SK-N-SH (cell line): ENCODE data around the gene GOLPH3L. TPM values are rescaled to one million over a fixed set of nuclear protein-coding genes. Genes with fewer than 3 reads are reported as not detected.

Source experiments
- CTCF ChIA-PET: fragments of 300-600, 350-600 bp; formaldehyde crosslinking; extraction: SDS; loops from one replicate; lab custom pipeline; 2021; lab: Yijun Ruan, JAX
- POLR2A ChIA-PET: fragments of 350-600 bp; sonication (Branson Sonifier 250); formaldehyde crosslinking; extraction: SDS; loops from one replicate; lab custom pipeline; 2020; ENCODE audit warnings: antibody characterized with exemption, inconsistent platforms; lab: Yijun Ruan, JAX
- DNase-seq: peaks from one replicate; pipeline ENCODE4 v3.0.0; 2012
- H2AFZ ChIP-seq: fragments of 200-600 bp; sonication (generic); 2 replicates; pipeline ENCODE4 v1.8.1; 2016; ENCODE audit warnings: antibody characterized with exemption, mild to moderate bottlenecking, low read depth
- H3F3A ChIP-seq: fragments of 200-600 bp; sonication (generic); replicated peaks from 2 replicates; pipeline ENCODE3; 2016; ENCODE audit warnings: antibody characterized with exemption, mild to moderate bottlenecking; ENCODE audit not compliant: insufficient read depth
- H3K27ac ChIP-seq, 2 experiments: fragments of 200-500 bp in 1 of 2; fragments of 200-600 bp in 1 of 2; sonication (Bioruptor generic) in 1 of 2; sonication (generic), shearing (Covaris generic) in 1 of 2; 2 replicates each; pipeline versions ENCODE4 v1.5.1 to v1.6.1; 2014 to 2016; ENCODE audit warnings: low read depth in 2 of 2, inconsistent platforms in 1 of 2, low read length in 1 of 2, mild to moderate bottlenecking in 1 of 2, mixed read lengths in 1 of 2
- H3K27me3 ChIP-seq: fragments of 200-600 bp; sonication (generic), shearing (Covaris generic); 2 replicates; pipeline ENCODE4 v1.6.1; 2016; ENCODE audit warnings: mixed run types; ENCODE audit not compliant: insufficient read depth
- H3K36me3 ChIP-seq, 2 experiments: fragments of 200-500 bp in 1 of 2; fragments of 200-600 bp in 1 of 2; sonication (Bioruptor generic) in 1 of 2; sonication (generic) in 1 of 2; replicated peaks in 1 of 2; 2 replicates each; pipeline versions ENCODE3 to v1.5.1; 2014 to 2016; ENCODE audit warnings: low read length in 1 of 2, mild to moderate bottlenecking in 1 of 2; ENCODE audit not compliant: insufficient read depth in 2 of 2, control insufficient read depth in 1 of 2
- H3K4me1 ChIP-seq, 2 experiments: fragments of 200-500 bp in 1 of 2; fragments of 200-600 bp in 1 of 2; sonication (Bioruptor generic) in 1 of 2; sonication (generic), shearing (Covaris generic) in 1 of 2; 2 replicates each; pipeline versions ENCODE4 v1.5.1 to v1.6.1; 2014 to 2016; ENCODE audit warnings: low read depth in 1 of 2, low read length in 1 of 2, mixed run types in 1 of 2; ENCODE audit not compliant: insufficient read depth in 2 of 2, control insufficient read depth in 1 of 2
- H3K4me2 ChIP-seq: fragments of 200-600 bp; sonication (generic), shearing (Covaris generic); 2 replicates; pipeline ENCODE4 v1.6.1; 2017; ENCODE audit warnings: mixed run types
- H3K4me3 ChIP-seq, 2 experiments: fragments of 200-500 bp in 1 of 2; fragments of 200-600 bp in 1 of 2; sonication (Bioruptor generic) in 1 of 2; sonication (generic), shearing (Covaris generic) in 1 of 2; 2 replicates each; pipeline versions ENCODE4 v1.5.1 to v1.8.1; 2014 to 2016; ENCODE audit warnings: low read depth in 2 of 2, inconsistent platforms in 1 of 2, low read length in 1 of 2, mild to moderate bottlenecking in 1 of 2, mixed read lengths in 1 of 2, moderate library complexity in 1 of 2
- H3K79me2 ChIP-seq: fragments of 200-600 bp; sonication (generic); 2 replicates; pipeline ENCODE4 v1.8.1; 2017; ENCODE audit warnings: mild to moderate bottlenecking; ENCODE audit not compliant: insufficient read depth
- H3K9ac ChIP-seq: fragments of 200-600 bp; sonication (generic); 2 replicates; pipeline ENCODE4 v1.6.1; 2017; ENCODE audit warnings: mixed run types
- H3K9me2 ChIP-seq: fragments of 200-600 bp; sonication (generic); 2 replicates; pipeline ENCODE4 v1.6.1; 2017; ENCODE audit warnings: mixed run types
- H3K9me3 ChIP-seq: fragments of 200-600 bp; sonication (generic); 2 replicates; pipeline ENCODE4 v1.6.1; 2017; ENCODE audit warnings: mixed run types, mild to moderate bottlenecking, moderate library complexity
- H4K20me1 ChIP-seq: fragments of 200-600 bp; sonication (generic); 2 replicates; pipeline ENCODE4 v1.6.1; 2017; ENCODE audit warnings: mild to moderate bottlenecking, mixed run types; ENCODE audit not compliant: insufficient read depth
- CHD2 ChIP-seq: fragments of 150-350 bp; IDR thresholded peaks from 2 replicates; pipeline ENCODE4 v1.6.1; 2018; ENCODE audit warnings: low read length; ENCODE audit not compliant: partially characterized antibody
- GATA2 ChIP-seq: sonication (generic); formaldehyde crosslinking; IDR thresholded peaks from 2 replicates; pipeline ENCODE4 v1.5.0; 2020; ENCODE audit warnings: mild to moderate bottlenecking, missing genetic modification reagents
- IRF3 ChIP-seq: fragments of 150-350 bp; IDR thresholded peaks from 2 replicates; pipeline ENCODE4 v1.6.1; 2016; ENCODE audit warnings: mild to moderate bottlenecking, low read depth, low read length
- MEF2A ChIP-seq: IDR thresholded peaks from 2 replicates; pipeline ENCODE4 v1.4.0; 2012; ENCODE audit warnings: low read depth, borderline replicate concordance
- MXI1 ChIP-seq: IDR thresholded peaks from 2 replicates; pipeline ENCODE4 v1.6.1; 2012; ENCODE audit warnings: mild to moderate bottlenecking, low read depth, low read length, improper control_type of control experiment
- PBX3 ChIP-seq: IDR thresholded peaks from 2 replicates; pipeline ENCODE4; 2012
- RAD21 ChIP-seq: IDR thresholded peaks from 2 replicates; pipeline ENCODE4 v1.6.1; 2012; ENCODE audit warnings: mild to moderate bottlenecking, low read length
- SIN3A ChIP-seq: IDR thresholded peaks from 2 replicates; pipeline ENCODE4 v1.6.1; 2012; ENCODE audit warnings: low read depth, mild to moderate bottlenecking, low read length, moderate library complexity, borderline replicate concordance
- TCF12 ChIP-seq: IDR thresholded peaks from 2 replicates; pipeline ENCODE4 v1.4.0; 2012
- USF1 ChIP-seq: IDR thresholded peaks from 2 replicates; pipeline ENCODE4 v1.4.0; 2012; ENCODE audit warnings: low read depth, borderline replicate concordance
- YY1 ChIP-seq: IDR thresholded peaks from 2 replicates; pipeline ENCODE4 v1.4.0; 2012; ENCODE audit warnings: low read depth, mild to moderate bottlenecking
- ZBTB33 ChIP-seq: IDR thresholded peaks from 2 replicates; pipeline ENCODE4 v1.4.0; 2012; ENCODE audit warnings: low read depth, borderline replicate concordance
- WGBS: methylation state at CpG from one replicate; pipeline ENCODE4 v1.1.6; 2017; ENCODE audit warnings: low lambda C conversion rate; 5-methylcytosine and 5-hydroxymethylcytosine counted together
- polyA plus RNA-seq, 3 experiments: library from polyadenylated mRNA; depleted of rRNA; stranded (reverse); fragments of >200 nt; gene quantifications; 2 replicates each; pipeline ENCODE4 v1.2.3, GENCODE V29; 2012

Gene GOLPH3L
- polyA plus RNA-seq, 1 of the 3 experiments (the other 2 are of a cell fraction) = 7.8 TPM

- TF ChIP-seq IRF3 (no peak), ZBTB33 (no peak), MEF2A (no peak), CHD2 (no peak), GATA2 (CRISPR knock-in tag) (no peak)
Observed at GRCh38 chr1:150683914-150684313, 13.0 kb downstream of the GOLPH3L start (continued).

- Histone ChIP-seq H3K36me3 (peaks cover 3 to 19% of the 10 kb centered on the region in 2 experiments), H3K4me3 (no peak overlapping the region), H3K79me2 (no peaks in the 10 kb centered on the region), H3K9me2 (no peaks in the 10 kb centered on the region), H3F3A (peaks cover 11% of the 10 kb centered on the region), H3K4me2 (no peak overlapping the region), H2AFZ (no peak overlapping the region), H4K20me1 (no peaks in the 10 kb centered on the region), H3K9me3 (no peaks in the 10 kb centered on the region), H3K9ac (no peak overlapping the region), H3K4me1 (no peaks in the 10 kb centered on the region), H3K27ac (no peak overlapping the region), H3K27me3 (no peaks in the 10 kb centered on the region)
- ChIA-PET CTCF (interaction anchor here (1.3 kb wide), 1 partner anchor 118 kb away, joined by 4 read pairs; no protein-coding TSS in a partner anchor), POLR2A (no interaction called here)
- DNase-seq = no peak
- no peak for TF ChIP-seq CHD2
- WGBS = 95% methylated on average over 1 of the region's 1 CpG
Observed at GRCh38 chr1:150678988-150679387, 18.0 kb downstream of the GOLPH3L start.

- Histone ChIP-seq H3K9me2 (no peaks in the 10 kb centered on the region), H3K36me3 (peaks cover 0 to 8% of the 10 kb centered on the region in 2 experiments), H3K4me3 (no peak overlapping the region), H3K9me3 (no peaks in the 10 kb centered on the region), H3K27me3 (no peaks in the 10 kb centered on the region), H3F3A (peaks cover 11% of the 10 kb centered on the region), H3K27ac (no peak overlapping the region), H4K20me1 (no peaks in the 10 kb centered on the region), H3K4me1 (no peaks in the 10 kb centered on the region), H2AFZ (no peak overlapping the region), H3K9ac (no peak overlapping the region), H3K4me2 (no peak overlapping the region), H3K79me2 (peaks cover 11% of the 10 kb centered on the region; the same call in 1 of the 2 replicates)
- TF ChIP-seq SIN3A = no peak
- no peak for TF ChIP-seq PBX3
- no peak for TF ChIP-seq TCF12
- TF ChIP-seq IRF3 = no peak
- TF ChIP-seq RAD21 = no peak
- TF ChIP-seq MXI1 = no peak
- no peak for TF ChIP-seq USF1
- no peak for TF ChIP-seq YY1
- ChIA-PET POLR2A (no interaction called here), CTCF (no interaction called here)
- WGBS = 93% methylated on average over 4 of the region's 4 CpGs
- no peak for DNase-seq
Observed at GRCh38 chr1:150674881-150675280, 22.1 kb downstream of the GOLPH3L start.
